Caco-2 (cell line): ENCODE data around the gene TMEM107. TPM values are rescaled to one million over a fixed set of nuclear protein-coding genes. Genes with fewer than 3 reads are reported as not detected.

ENCODE experiments used
- BruUV-seq: library from RNA; stranded (reverse); fragments of 400-500 nt; replicated peaks from 2 replicates; lab custom pipeline; 2021; lab: Mats Ljungman, UMichigan
- CTCF ChIA-PET: fragments of 300-600 bp; sonication (Branson Sonifier 250); formaldehyde crosslinking; loops from one replicate; lab custom pipeline; 2022; ENCODE audit warnings: antibody characterized with exemption; lab: Charles Lee
- POLR2A ChIA-PET: fragments of 300-600 bp; sonication (Branson Sonifier 250); formaldehyde crosslinking; loops from one replicate; lab custom pipeline; 2022; ENCODE audit warnings: antibody characterized with exemption; lab: Charles Lee
- DNase-seq, 2 experiments: peaks; one replicate each; pipeline versions ENCODE4 v3.0.0 to v3.0.0-alpha.2; 2020 to 2022
- H3K27me3 ChIP-seq: replicated peaks from 2 replicates; pipeline ENCODE4 v1.6.0; 2011; ENCODE audit warnings: low read length; ENCODE audit not compliant: control insufficient read depth, insufficient read depth
- H3K36me3 ChIP-seq: 2 replicates; pipeline ENCODE4 v1.5.1; 2011; ENCODE audit warnings: low read length; ENCODE audit not compliant: control insufficient read depth, insufficient read depth
- H3K4me1 ChIP-seq: fragments of 250-450 bp; sonication (Bioruptor Pico); 2 replicates; pipeline ENCODE4 v1.5.1; 2020; ENCODE audit warnings: mild to moderate bottlenecking
- H3K4me3 ChIP-seq: 2 replicates; pipeline ENCODE4 v1.5.1; 2011; ENCODE audit warnings: low read depth, mild to moderate bottlenecking, control low read depth, low read length
- H3K9me3 ChIP-seq: fragments of 250-450 bp; sonication (Bioruptor Pico); 2 replicates; pipeline ENCODE4 v1.5.1; 2020; ENCODE audit warnings: mild to moderate bottlenecking, moderate library complexity
- H3K27ac Mint-ChIP-seq: one replicate; pipeline ENCODE4 v1.8.0; 2022; ENCODE audit warnings: mixed read lengths; ENCODE audit not compliant: unreplicated experiment
- H3K27me3 Mint-ChIP-seq: one replicate; pipeline ENCODE4 v1.8.0; 2022; ENCODE audit warnings: mixed read lengths; ENCODE audit not compliant: insufficient read depth, unreplicated experiment
- H3K36me3 Mint-ChIP-seq: one replicate; pipeline ENCODE4 v1.8.0; 2022; ENCODE audit warnings: mild to moderate bottlenecking, mixed read lengths; ENCODE audit not compliant: insufficient read depth, unreplicated experiment
- H3K4me1 Mint-ChIP-seq: one replicate; pipeline ENCODE4 v1.8.0; 2022; ENCODE audit warnings: low read depth, mixed read lengths; ENCODE audit not compliant: unreplicated experiment
- H3K4me3 Mint-ChIP-seq: one replicate; pipeline ENCODE4 v1.8.0; 2022; ENCODE audit warnings: mild to moderate bottlenecking, moderate library complexity, mixed read lengths; ENCODE audit not compliant: unreplicated experiment
- H3K9me3 Mint-ChIP-seq: one replicate; pipeline ENCODE4 v1.8.0; 2022; ENCODE audit warnings: mixed read lengths; ENCODE audit not compliant: unreplicated experiment
- intact Hi-C: fragments of 100-400 bp; cut with micrococcal nuclease; formaldehyde crosslinking; loops from one replicate; pipeline ENCODE4 v1.10.0; 2022; ENCODE audit not compliant: unreplicated experiment
- total RNA-seq: library from RNA; stranded (reverse); gene quantifications from 2 replicates; pipeline ENCODE4 v1.2.3, GENCODE V29; 2022
- TF ChIP-seq, protein P1 (sequence below), 2 experiments: fragments of 200-600 bp in 1 of 2; IDR thresholded peaks; 1 replicate in 1 of 2; 2 replicates in 1 of 2; pipeline versions ENCODE4 v1.5.1 to v1.8.0; 2011 to 2022; ENCODE audit warnings: antibody characterized with exemption in 1 of 2, control low read depth in 1 of 2, inconsistent platforms in 1 of 2, low read depth in 1 of 2, low read length in 1 of 2, mild to moderate bottlenecking in 1 of 2, moderate library complexity in 1 of 2; ENCODE audit not compliant: insufficient read depth in 1 of 2, severe bottlenecking in 1 of 2, unreplicated experiment in 1 of 2

TMEM107 gene
- total RNA-seq, 1 experiment from 2014 or later, result 5.4 TPM

DNA sequence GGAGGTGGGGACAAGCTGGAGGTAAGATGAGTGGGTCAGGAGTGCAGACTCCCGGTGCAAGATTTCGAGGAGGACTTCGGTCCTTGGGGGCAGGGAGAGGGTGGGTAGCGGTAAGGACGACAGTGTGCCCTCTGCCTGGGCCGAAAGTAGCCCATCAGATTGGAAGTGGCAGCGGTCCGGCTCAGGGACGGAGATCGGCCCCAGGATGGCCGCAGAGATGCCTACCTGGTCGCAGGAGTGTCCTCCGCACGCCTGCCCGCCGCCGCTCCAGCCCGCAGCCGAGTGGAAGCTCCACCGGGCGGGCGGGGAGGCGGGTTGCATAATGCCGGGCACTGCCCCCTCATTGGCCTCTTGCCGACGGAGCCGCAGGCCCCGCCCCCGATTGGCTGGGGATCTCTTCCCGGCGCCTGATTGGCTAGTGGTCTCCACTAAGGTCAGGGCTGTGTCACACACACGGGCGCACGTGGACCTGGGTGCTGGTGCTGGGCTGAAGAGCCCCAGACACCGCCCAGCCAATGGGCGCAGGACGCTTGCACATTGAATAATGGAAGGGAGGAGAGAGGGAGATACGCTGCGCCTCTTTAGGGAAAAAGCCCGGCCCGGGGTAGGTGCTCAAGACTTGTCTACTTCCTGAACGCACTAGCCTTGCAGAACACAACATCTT lies 23.9 kb downstream of the TMEM107 start, which contains the start of gene PER1:
PER1 (minus strand) TSS at position 293 of the 664 bp plus-strand sequence. CDS start 1,698 bp downstream, outside the sequence.
- Mint-ChIP-seq H3K27me3 (no peaks in the 10 kb centered on the region), H3K4me1 (peaks cover 21% of the 10 kb centered on the region), H3K36me3 (peaks cover 16% of the 10 kb centered on the region), H3K4me3 (peak within 1 kb of the TSS; percentile 84), H3K27ac (peak within 1 kb of the TSS; percentile 99), H3K9me3 (no peaks in the 10 kb centered on the region)
- POLR2A ChIA-PET, result interaction anchor here (1.0 kb wide), 1 partner anchor 21 kb away, joined by 7 read pairs; no protein-coding TSS in a partner anchor
- intact Hi-C loops, result no loop called here
- CTCF ChIA-PET, result interaction anchor here (1.0 kb wide), 1 partner anchor 13 kb away, joined by 3 read pairs; no protein-coding TSS in a partner anchor
- peaks cover 19% of the 10 kb centered on the region for H3K4me1 ChIP-seq
- H3K9me3 ChIP-seq, result no peaks in the 10 kb centered on the region
- TF ChIP-seq, protein P1, sequence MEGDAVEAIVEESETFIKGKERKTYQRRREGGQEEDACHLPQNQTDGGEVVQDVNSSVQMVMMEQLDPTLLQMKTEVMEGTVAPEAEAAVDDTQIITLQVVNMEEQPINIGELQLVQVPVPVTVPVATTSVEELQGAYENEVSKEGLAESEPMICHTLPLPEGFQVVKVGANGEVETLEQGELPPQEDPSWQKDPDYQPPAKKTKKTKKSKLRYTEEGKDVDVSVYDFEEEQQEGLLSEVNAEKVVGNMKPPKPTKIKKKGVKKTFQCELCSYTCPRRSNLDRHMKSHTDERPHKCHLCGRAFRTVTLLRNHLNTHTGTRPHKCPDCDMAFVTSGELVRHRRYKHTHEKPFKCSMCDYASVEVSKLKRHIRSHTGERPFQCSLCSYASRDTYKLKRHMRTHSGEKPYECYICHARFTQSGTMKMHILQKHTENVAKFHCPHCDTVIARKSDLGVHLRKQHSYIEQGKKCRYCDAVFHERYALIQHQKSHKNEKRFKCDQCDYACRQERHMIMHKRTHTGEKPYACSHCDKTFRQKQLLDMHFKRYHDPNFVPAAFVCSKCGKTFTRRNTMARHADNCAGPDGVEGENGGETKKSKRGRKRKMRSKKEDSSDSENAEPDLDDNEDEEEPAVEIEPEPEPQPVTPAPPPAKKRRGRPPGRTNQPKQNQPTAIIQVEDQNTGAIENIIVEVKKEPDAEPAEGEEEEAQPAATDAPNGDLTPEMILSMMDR (IDR thresholded peaks at IDR 0.05; ENCODE audit: insufficient read depth in 1 of 2, low read depth in 1 of 2, low read length in 1 of 2, severe bottlenecking in 1 of 2, unreplicated experiment in 1 of 2), result no peak
- no peaks in the 10 kb centered on the region for H3K36me3 ChIP-seq
- peak within 1 kb of the TSS; percentile 70 for H3K4me3 ChIP-seq
- no peaks in the 10 kb centered on the region for H3K27me3 ChIP-seq
- DNase-seq, result peak; percentile 92 to 93
- no TSS peak for BruUV-seq

DNA sequence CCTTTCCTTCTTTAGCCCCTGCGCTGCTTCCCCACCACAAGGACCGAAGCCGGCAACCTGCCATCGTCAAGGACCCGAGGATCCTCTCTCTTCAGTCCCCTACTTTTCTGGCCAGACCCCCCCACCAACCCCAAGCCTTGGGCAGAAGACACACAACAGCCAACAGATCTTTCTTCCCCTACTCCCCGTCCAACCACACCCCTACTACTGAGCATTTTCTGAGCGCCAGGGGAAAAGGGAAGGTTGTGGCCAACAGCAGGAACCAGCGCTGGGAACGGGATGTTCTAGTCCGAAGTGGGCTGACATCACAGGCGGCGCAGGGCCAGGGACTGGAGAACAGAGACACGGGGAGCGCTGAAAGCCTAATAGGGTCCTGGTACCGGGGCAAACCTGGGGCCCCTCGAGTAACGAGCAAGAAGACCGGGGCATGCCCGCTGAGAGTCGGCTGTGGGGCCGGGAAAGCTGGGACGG lies 24.5 kb downstream of the TMEM107 start:
- no peaks in the 10 kb centered on the region for H3K27me3 ChIP-seq
- Mint-ChIP-seq H3K27me3 (no peaks in the 10 kb centered on the region), H3K4me3 (peak overlapping the region; percentile 84), H3K27ac (no peak overlapping the region), H3K4me1 (peaks cover 21% of the 10 kb centered on the region), H3K9me3 (no peaks in the 10 kb centered on the region), H3K36me3 (peaks cover 22% of the 10 kb centered on the region)
- no peaks in the 10 kb centered on the region for H3K9me3 ChIP-seq
- TF ChIP-seq, protein P1 (IDR thresholded peaks at IDR 0.05; ENCODE audit: insufficient read depth in 1 of 2, low read depth in 1 of 2, low read length in 1 of 2, severe bottlenecking in 1 of 2, unreplicated experiment in 1 of 2), result no peak
- no peaks in the 10 kb centered on the region for H3K36me3 ChIP-seq
- intact Hi-C loops, result no loop called here
- DNase-seq, result no peak
- CTCF ChIA-PET, result interaction anchor here (1.0 kb wide), 1 partner anchor 12 kb away, joined by 3 read pairs; no protein-coding TSS in a partner anchor
- H3K4me1 ChIP-seq, result peaks cover 19% of the 10 kb centered on the region
- no TSS peak for BruUV-seq
- peak overlapping the region; percentile 70 for H3K4me3 ChIP-seq
- POLR2A ChIA-PET, result interaction anchor here (1.0 kb wide), 1 partner anchor 22 kb away, joined by 7 read pairs; no protein-coding TSS in a partner anchor

DNA sequence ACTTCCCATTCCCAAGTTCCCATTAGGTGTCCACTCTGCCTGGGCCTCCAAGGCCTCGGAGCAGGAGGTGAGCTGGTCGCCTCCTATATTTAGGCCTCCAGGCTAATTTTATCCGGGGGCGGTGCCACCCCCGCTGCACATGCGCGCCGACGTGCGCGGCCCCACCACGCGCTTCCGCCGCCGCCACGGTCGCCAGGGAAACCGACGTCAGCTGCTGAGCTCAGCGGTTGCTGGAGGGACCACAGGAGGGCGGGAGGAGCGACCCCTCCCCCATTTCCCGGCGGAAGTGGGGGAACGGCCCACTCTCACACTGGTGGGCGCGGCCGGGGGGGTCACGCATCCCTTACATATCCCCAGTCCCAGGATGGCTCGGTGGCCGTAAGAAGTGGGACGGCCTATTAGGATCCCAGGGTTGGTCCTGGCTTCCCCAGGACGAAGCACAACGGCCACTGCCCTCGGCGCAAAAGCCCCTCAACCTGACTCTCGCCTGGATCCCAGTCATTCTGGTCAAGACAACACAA lies 25.0 kb downstream of the TMEM107 start:
- ChIA-PET POLR2A (no interaction called here), CTCF (no interaction called here)
- H3K27me3 ChIP-seq, result no peaks in the 10 kb centered on the region
- peak overlapping the region; percentile 84 for H3K4me3 Mint-ChIP-seq
- no TSS peak for BruUV-seq
- TF ChIP-seq, protein P1 (IDR thresholded peaks at IDR 0.05; ENCODE audit: insufficient read depth in 1 of 2, low read depth in 1 of 2, low read length in 1 of 2, severe bottlenecking in 1 of 2, unreplicated experiment in 1 of 2), result no peak
- no peak overlapping the region for H3K27ac Mint-ChIP-seq
- H3K4me1 ChIP-seq, result peaks cover 19% of the 10 kb centered on the region
- no peaks in the 10 kb centered on the region for H3K9me3 Mint-ChIP-seq
- intact Hi-C loops, result no loop called here
- H3K36me3 Mint-ChIP-seq, result peaks cover 22% of the 10 kb centered on the region
- no peaks in the 10 kb centered on the region for H3K27me3 Mint-ChIP-seq
- peak overlapping the region; percentile 70 for H3K4me3 ChIP-seq
- DNase-seq, result no peak
- H3K9me3 ChIP-seq, result no peaks in the 10 kb centered on the region
- peaks cover 21% of the 10 kb centered on the region for H3K4me1 Mint-ChIP-seq
- H3K36me3 ChIP-seq, result no peaks in the 10 kb centered on the region
